Stimulated activated CD4-positive, alpha-beta T cell treated with anti-CD3 and anti-CD28 coated beads, Interleukin-12 subunit alpha, Interleukin-12 subunit beta, amount 100 ng/mL, for 24 hours (primary cell): Measurements from ENCODE around the gene MEGF11.
A peak's percentile ranks its signal among the peaks of the same experiment; 100 is the strongest.
"Not testable (repeated sequence)": the region's sequence is repeated elsewhere in the genome, so short reads cannot be mapped to it uniquely, and the experiment has no call there.

ENCODE experiments used
- DNase-seq, 2 experiments: peaks; one replicate each; pipeline ENCODE4 v3.0.0-alpha.2; 2020; ENCODE audit warnings: low read depth in 2 of 2

The MEGF11 gene

DNA sequence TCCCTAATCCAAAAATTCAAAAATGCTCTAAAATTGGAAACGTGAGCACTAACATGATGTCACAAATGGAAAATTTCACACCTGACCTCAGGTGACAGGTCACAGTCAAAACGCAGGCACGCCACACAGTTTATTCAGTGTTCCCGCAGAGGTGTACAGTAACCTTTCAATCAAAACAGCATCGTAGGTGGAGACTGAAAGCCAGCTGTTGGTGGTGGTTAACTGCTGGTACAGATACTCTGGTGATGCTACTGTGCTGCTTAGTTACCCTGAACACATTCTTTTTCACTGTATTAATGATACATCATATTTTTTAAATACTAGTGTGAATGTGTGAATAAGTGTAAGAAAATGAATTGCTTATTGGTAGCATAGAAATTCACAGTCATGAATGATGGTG lies 360.5 kb downstream of the MEGF11 start:
- no peak for DNase-seq

DNA sequence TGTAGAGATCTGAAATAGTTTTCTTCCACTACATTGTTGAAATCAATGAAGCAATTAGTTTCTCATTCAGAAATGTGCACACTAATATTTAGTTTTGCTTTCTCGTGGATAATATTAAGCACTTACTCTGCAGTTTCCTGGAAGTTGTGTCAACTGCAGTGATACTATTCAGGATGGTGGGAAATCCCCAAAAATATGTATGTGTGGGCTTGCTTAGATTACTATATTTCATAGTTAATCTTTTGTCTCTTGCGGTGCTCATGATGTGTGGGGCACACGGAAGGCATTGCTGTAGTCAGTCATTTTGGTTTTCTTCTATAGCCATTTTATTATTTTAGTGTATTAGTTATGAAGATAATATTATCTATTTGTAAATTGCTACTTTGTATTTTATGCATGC lies 364.6 kb downstream of the MEGF11 start:
- DNase-seq: no peak

DNA sequence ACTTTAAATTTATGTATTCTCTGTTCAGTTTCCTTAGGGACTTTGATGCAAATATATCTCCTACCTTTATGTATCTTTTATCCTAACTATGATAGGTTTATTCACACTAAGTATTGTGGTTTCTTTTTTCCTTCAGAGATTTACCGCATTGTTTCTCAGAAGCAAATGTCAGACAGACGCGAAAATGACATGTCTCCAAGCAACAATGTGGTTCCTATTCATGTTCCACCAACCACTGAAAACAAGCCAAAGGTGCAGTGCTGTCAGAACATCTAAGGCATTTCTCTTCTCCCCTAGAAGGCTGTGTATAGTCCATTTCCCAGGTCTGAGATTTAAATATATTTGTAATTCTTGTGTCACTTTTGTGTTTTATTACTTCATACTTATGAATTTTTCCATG lies 366.0 kb downstream of the MEGF11 start:
- DNase-seq: peak in 1 of 2 experiments; percentile 11

DNA sequence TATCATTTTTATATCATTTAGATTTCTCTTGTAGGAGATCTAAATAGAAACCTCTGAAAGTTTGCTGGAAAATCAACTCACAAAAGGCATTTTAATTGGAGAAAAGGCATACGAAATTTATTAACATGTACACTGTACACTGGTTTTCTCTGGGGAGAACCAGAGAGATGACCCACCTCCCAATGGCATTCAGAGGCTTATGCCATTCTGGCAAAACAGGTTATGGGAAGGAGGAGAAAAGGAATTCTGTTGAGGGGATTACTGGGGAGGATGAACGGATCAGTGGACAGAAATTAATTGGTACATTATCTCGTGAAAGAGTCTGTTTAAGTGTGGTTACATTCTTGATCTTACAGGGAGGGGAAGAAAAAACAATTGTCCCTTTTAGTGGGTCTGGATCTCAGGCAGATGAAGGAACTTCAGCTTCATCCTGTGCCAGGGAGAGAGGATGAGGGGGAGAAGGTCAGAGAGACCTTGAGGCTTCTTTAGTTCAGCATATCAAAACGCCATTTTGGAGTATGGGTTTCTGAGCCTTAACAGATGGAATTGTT lies 367.8 kb downstream of the MEGF11 start:
- DNase-seq: no peak

DNA sequence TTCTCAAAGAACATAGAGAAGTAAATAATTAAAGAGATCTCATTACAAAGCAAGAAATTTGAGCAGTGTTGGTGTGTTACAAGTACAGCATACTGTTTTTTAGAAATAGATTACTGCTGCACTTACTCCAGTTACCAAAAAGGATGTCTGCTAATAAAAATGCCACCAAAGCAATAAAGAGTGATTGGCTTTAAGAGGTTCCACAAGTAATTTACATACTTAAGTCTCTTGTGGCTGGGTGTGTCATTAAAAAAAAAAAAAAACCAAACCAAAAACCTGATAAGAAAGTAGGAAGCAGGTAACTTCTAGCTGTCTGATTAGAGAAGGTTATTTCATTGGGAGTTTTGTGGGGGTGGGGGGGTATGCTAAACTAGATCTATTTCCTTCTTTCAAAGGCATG lies 369.0 kb downstream of the MEGF11 start:
- DNase-seq: no peak

DNA sequence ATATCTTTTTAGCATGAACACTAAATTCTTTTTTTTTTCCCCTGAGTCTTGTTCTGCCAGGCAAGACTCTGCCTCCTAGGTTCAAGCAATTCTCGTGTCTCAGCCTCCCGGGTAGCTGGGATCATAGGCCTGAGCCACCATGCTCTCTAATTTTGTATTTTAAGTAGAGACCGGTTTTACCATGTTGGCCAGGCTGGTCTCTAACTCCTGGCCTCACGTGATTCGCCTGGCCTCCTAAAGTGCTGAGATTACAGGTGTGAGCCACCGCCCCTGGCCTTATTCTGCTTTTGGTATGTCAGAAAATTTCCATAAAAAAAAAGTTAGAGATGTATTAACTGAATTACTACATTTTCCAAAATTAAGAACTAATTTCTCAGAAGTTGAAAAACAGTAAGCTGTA lies 370.0 kb downstream of the MEGF11 start:
- no peak for DNase-seq

DNA sequence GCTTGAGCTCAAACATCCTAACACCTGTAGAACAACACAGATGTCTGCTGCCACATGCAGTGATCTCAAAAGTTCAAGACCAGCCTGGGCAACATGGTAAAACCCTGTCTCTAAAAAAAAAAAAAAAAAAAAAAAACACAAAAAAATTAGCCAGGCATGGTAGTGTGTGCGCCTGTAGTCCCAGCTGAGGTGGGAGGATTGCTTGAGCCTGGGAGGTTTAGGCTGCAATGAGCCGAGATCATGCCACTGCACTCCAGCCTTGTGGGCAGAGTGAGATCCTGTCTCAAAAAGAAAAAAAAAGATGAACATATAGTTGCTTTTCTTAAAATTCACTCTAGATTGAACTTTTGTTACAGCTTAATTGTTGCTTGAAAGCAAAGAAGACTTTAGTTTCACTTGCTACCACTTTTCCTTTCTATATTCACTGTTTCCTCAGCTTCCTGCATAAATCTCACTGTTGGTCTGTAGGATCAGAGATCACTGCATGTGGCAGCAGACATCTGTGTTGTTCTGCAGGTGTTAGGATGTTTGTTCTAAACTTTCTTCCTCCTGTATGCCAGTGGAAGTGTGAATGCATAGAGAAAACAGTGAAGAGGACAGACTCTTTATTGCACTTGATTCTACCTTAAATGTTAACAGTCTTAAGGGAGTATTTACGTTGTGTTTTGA lies 371.6 kb downstream of the MEGF11 start:
- DNase-seq: no peak

DNA sequence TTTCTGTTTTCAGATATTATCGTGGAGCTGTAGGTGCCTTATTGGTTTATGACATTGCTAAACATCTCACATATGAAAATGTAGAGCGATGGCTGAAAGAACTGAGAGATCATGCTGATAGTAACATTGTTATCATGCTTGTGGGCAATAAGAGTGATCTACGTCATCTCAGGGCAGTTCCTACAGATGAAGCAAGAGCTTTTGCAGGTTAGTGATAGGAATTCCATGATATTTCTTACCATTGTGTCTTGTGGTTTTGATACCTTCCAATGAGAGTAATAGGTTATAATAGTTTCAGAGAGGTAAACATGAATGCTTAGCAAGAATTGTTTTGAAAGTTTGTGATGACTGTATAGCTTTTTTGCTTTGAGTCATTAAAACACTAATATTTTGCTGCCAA lies 375.8 kb downstream of the MEGF11 start:
- DNase-seq: no peak

DNA sequence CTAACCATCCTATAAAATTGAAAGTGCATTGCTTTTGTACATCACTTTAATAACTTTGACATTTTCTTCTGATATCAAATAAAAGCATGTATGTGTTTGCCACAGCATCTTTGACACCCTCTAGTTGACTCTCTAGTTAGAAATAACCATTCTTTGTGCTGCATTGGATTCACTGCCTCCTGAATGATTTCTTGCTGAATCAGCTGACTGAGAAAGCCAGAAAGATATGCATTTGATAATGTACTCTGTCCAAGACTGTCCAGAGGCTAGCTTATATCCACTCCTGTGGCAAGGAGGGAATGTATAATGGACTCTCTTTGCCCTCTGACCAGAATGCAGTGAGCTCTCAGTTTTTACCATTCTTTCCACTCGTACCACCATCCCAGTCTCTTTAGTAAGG lies 378.1 kb downstream of the MEGF11 start:
- no peak for DNase-seq

DNA sequence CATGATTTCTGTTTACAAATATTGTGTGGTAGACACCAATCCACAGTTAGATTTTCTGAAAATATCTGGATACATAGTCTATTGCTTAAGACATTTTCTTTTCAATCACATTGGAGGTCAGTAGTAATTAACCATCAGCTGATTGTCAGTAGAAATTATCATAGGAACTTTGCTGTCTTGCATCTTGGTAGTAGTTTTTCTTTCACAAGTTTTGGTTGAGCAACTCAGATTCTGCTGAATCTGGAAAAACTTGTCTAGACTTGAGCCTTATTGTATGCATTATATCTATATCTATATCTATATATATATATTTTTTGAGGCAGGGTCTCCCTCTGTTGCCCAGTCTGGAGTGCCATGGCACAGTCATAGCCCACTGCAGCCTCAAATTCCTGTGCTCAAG lies 380.3 kb downstream of the MEGF11 start:
- no peak for DNase-seq

DNA sequence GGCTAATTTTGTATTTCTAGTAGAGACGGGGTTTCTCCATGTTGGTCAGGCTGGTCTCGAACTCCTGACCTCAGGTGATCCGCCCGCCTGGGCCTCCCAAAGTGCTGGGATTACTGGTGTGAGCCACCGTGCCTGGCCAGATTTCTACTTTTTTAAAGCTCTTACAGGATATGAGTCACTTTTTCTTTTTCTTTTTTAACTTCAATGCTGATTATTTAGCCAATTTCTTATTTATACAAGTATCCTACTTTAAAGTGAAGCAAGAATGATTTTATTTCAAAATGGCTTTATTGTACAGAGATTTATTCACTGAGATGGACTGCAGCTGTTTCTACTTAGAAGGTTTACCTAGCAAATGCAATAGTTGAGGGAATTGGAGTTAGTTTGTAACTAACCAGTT lies 381.0 kb downstream of the MEGF11 start:
- not testable (repeated sequence) for DNase-seq

DNA sequence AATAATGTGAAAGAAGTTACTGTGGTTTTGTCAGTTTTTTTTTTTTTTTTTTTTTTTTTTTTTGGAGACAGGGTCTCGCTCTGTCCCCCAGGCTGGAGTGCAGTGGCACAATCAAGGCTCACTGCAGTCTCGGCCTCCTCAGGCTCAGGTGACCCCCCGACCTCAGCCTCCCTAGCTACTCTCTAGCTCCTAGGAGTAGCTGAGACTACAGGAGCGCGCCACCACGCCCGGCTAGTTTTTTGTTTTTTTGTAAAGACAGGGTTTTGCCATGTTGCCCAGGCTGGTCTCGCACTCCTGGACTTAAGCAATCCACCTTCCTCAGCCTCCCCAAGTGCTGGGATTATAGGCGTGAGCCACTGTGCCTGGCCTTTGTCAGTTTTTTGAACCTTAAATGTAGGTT lies 381.7 kb downstream of the MEGF11 start:
- DNase-seq: not testable (repeated sequence)

DNA sequence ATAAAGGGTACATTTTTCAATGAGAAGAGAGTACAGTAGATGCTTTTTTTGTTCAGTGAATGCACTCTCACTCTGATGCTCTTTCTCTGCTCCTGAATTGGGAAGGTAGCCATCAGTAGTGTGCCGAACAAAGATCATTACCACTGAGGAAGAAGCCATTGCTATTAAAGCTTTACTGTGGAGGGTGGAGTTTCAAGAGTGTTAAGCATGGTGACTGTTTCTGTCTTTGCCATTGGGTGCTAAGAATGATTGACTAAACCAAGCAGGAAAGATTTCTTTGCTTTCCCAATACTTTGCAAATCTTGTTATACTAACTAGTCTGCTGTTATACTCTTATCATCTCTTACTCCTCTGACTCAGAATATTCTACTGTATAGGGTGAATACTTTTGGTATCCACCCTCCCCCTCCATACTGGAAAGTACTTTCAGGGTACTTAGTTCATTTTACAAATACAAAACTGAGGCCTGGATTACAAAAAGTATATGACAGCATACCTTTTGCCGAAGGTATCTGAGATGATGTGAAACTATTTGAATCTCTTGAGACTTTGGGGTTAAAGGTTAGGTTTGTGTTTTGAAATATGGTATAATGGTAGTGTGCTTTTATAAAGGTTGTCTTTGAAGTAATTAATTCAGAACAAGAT lies 382.5 kb downstream of the MEGF11 start:
- DNase-seq: no peak

DNA sequence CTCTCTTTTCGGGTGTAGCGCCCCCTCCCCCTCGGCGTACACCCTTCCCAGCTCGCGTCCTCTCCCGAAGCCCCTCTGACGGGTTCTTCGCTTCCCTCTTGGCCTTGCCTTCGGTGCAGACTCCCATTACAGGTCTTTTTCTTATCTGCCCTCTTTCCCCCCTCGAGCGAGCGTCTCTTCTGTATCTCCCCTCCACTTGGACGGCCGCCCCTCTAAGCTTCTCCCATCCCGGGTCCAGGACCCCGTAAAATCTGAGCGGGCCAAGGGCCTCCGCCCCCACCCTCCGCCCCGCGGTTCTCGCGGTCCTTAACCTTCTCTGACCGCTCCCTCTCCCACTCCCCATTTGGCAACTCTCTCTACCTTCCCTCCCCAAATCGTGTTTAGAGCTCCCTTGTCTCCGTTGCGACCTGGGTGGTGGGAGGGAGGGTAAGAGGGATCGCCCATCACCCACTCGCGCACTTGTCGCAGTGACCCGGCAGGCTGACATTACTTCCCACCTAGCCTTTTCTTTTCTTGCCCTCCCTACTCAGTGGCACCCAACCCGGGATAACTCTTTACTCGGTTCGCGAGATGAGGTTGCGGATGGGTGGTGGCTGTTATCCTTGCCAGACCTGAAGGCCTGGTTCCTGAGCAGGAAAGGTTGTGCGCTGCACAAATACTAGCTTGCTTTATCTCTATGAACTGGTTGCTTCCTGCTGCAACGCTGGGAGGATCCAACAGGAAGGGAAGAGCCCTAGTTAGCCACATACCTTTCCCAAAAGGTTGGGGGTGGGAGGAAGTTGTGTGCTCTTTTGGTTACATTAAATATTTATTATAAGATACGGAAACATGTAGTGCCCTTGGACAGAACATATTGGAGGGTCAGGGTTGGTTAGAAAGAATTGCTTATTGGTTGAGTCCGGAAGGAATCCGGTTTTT lies 383.3 kb downstream of the MEGF11 start:
- peak in 1 of 2 experiments; percentile 3 for DNase-seq

DNA sequence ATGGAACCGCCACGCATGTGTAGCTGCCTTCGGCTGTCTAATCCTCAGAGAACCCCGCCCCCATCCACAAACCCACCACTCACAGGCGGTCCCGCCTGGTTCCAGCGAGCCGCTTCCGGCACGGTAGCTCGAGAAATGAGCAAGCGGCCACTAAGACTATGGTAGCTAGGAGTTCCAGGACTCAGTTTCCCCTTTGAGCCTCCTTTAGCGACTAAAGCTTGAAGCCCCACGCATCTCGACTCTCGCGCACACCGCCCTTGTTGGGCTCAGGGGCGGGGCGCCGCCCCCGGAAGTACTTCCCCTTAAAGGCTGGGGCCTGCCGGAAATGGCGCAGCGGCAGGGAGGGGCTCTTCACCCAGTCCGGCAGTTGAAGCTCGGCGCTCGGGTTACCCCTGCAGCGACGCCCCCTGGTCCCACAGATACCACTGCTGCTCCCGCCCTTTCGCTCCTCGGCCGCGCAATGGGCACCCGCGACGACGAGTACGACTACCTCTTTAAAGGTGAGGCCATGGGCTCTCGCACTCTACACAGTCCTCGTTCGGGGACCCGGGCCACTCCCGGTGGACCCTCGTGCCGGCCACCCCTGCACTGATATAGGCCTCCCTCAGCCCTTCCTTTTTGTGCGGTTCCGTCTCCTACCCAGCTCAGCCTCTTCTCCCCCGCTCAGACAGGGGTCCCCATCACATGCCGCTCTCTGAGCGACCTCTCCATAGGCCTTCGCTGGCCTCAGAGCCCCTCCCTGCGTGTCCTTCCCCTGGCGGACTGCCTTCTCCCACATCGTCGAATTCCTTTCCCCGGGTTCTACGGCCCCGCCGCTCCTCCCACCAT lies 384.2 kb downstream of the MEGF11 start, which contains the start of gene RAB11A:
Gene RAB11A (plus strand): TSS at position 366 of the 828 bp plus-strand sequence. CDS start 95 bp downstream, at position 461.
- DNase-seq: peak; percentile 90

DNA sequence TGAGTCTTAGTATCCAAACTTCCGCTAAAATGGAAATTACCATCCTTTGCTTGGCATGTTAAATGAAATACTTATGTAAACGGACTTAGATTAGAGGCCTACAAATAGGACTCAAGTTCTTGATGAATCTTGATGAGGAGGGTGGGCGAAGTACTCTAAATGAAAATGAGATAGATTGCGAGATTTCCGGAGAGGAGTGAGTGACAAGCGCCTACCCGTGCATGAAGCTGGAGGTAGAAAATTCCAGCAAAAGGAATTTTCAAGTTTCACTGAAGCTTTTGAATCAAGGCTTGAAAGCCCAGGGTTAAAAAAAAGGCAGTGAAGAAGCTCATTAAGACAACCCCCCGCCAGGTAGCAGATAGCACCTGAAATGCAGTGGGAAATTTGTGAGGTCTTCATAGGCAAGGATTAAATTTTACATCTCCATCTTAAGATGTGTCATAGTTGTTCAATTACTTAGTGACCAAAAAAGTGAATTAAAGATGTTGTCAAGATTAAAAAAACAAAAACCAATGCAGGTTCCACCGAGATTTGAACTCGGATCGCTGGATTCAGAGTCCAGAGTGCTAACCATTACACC lies 384.9 kb downstream of the MEGF11 start:
- no peak for DNase-seq

DNA sequence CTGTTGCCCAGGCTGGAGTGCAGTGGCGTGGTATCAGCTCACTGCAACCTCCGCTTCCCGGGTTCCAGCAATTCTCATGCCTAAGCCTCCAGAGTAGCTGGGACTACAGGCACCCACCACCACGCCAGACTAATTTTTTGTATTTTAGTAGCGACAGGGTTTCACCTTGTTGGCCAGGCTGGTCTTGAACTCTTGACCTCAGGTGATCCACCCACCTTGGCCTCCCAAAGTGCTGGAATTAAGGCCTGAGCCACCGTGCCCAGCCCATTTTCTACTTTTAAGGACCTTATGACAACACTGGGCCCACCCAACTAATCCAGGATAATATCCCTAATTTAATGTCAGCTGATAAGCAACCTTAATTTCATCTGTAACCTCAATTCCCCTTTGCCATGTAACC lies 385.6 kb downstream of the MEGF11 start:
- DNase-seq: not testable (repeated sequence)

DNA sequence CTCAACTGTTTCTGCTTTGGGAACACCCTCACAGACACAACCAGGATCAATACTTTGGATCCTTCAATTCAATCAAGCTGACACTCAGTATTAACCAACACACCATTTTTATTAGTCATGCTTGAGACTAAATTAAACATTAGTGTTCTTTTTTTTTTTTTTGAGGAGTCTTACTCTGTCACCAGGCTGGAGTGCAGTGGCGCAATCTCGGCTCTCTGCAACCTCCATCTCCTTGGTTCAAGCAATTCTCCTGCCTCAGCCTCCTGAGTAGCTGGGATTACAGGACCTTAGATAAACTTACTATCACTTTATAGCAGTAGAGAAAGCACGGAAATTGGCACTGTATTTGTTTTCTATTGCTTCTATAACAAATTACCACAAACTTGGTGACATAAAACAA lies 386.3 kb downstream of the MEGF11 start:
- DNase-seq: no peak

DNA sequence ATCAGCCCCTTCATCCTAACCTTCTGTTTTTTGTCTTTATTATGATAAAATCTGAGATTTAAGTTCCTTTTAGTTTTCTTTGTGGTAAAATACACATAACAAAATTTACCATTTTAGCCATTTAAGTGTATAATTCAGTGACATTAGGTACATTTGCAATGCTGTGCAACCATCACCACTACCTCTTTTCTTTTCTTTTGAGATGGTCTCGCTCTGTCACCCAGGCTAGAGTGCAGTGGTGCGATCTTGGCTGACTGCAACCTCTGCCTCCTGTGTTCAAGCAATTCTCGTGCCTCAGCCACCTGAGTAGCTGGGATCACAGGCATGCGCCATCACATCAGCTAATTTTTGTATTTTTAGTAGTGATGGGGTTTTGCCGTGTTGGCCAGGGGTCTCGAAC lies 390.4 kb downstream of the MEGF11 start:
- no peak for DNase-seq

DNA sequence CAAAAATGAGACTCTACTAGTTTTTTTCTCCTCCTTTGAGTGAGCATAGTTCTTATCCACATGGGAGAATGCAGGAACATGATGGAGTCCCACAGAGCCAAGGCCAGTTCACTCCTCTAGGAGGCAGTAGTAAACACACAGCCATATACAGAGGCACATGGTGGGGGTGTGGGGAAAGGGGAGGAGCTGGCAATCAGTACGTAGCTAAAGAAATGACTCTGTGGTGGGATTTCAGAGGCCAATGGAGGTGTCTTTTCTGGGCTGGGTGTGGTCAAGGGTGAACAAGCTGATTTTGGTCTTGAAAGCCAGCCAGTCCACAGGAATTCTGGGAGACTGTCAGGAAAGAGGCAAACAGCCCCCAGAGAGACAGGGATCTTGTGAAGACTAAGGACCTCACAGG lies 390.9 kb downstream of the MEGF11 start:
- DNase-seq: peak; percentile 35 to 55
